Right forelimb (tissue), 1 donor: ENCODE results near the gene MED13L.

Experiments used
- DNase-seq: peaks from one replicate; pipeline ENCODE4 v3.0.0-alpha.2; 2018

Gene MED13L

DNA sequence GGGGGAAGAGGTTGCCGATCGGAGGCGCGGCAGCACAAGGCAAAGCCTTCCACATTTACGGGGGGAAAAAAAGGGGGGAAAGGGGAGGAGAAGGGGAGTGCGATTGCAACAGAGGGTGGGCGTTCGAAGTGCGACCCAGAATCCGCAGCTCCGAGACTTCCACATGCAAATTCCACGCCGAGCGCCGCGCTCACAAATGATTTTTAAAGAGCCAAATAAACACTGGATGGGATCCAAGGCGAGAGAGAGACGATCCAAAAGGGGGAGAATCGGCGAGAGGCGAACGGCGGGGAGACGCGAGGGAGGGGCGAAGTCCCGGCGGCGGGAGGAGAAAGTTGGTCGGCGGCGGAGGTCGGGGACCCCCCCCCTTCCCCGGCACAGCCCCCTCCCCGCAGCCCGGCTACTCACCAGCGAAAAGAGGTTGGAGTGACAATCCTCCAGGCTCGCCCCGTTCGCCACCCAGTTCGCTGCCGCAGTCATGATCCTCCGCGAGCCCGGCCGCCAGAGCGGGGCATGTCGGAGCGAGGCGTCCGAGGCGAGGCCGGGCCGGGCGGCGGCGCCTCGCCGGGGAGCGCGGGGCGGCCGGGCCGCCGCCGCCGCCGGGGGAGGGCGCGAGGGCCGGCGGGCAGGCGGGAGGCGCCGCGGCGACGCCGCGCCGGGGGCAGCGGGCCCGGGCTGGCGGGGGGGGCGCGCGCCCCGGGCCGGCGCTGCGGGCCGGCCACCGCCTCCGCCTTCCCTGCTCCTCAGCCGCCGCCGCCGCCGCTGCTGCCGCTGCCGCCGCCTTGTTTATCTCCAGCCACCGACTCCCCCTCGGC is 634 bp downstream of the MED13L start:
- DNase-seq, result peak; percentile 88

- no peak for DNase-seq
Measured at GRCh38 chr12:116274551-116275375, 2.7 kb downstream of the MED13L start.

GRCh38 chr12:116273813-116274550 is 3.5 kb downstream of the MED13L start:
- no peak for DNase-seq

DNA sequence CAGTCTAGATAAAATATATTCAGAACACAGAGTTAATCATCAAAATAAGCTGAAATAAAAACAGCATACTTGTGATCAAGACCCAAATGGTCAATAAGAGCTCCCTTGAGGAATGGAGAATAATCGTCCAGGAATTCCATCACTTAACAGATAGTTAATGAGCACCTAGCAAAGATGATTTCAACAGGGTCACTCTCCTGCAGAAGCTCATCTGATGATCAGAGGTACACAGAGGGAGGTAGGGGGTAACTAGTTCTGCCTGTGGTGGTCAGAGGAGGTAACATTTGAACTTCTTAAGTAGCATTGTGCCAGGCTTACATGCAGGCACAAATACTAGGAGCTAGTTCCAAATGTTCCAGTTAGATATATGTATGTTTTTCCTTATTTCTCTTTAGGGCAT is 9.5 kb downstream of the MED13L start:
- no peak for DNase-seq

- DNase-seq, result no peak
Measured at GRCh38 chr12:116266631-116267349, 10.7 kb downstream of the MED13L start.

DNA sequence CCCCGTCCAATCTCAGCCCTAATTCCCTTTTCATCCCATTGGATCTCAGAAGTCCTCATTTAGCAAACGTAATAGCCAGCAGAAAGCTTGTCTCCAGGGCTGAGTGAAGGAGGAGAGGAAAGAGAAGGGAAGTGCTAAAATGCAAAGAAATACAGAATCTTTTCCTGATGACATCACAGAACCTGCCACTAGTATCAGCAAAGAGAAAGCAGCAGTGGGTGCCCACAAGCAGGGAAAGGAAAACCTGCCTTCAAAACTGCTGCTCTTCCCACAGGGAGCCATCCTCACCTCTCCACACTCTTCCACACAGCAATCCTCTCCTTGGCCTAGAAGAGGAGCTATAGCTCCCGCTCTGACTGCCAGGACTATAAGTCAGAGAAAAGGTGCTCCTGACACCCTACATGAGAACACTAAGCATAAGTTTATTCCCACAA is 11.3 kb downstream of the MED13L start:
- no peak for DNase-seq

- no peak for DNase-seq
Measured at GRCh38 chr12:116265351-116266147, 11.9 kb downstream of the MED13L start.

DNA sequence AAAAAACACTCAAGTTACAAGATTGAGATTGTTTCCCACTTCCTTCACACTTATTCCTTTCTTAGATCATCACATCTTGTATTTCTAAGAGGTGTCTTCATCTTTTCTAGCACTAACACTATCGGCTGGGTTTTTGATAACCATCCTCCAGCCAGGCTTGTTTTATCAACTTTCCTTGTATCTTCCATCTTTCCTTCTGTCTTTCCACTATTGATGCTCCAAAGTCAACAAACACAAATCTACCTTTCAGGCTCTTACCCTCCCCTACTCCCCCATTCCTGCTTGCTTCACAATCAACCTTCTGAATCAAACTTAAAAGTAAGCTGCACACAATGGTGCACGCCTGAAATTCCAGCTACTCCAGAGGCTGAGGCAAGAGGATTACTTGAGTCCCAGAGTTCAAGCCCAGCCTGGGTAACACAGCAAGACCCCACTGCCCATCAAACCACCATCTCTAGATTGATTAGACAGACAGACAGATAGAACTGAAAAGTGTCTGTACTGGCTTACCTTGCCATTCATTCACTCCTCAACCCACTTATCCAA is 12.9 kb downstream of the MED13L start:
- DNase-seq, result no peak

DNA sequence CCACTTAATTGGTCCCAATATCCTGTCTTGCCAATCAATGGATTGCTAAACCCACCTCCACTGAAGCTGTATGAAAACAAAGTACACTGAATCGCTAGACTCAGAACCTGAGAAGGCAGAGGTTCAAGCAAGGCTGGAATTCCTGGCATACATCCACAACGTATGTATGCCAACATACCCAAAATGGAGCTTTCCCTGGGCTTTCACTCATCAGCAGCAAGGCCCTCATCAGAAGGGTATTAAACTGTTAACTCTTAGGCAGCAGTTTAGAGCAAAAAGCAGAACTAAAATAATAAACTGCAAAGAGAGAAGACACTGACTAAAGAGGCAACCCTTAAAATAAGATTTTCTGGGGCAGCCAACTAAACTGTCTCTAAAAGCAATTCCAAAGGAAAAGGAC is 13.6 kb downstream of the MED13L start:
- DNase-seq, result no peak

- DNase-seq, result no peak
Measured at GRCh38 chr12:116263431-116263830, 14.1 kb downstream of the MED13L start.

- DNase-seq, result no peak
Measured at GRCh38 chr12:116262741-116263140, 14.8 kb downstream of the MED13L start.

DNA sequence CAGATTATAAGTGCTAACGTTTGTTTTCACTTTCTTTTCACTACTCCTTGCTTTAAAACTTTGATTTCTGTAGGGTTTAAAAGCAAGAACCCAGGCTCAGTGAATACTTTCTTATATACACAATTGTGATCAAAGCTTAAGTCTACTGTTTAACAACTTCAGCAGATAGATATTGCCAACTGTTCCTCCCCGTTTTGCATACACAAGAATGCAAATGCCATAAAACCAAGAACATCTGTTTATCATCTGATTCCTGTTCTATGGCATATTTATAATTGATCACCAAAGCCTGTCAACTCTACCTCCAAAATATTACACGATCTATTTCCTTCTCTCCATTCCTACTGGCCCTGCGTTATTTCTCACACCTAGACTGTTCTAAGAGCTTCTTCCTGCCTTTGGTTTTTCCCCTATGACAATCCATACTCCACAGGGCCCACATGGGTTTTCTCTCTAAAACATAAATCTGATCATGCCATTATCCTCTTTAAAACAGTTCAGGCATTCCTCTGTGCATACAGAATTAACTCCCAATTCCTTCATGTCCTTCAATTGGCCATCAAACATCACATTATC is 15.9 kb downstream of the MED13L start:
- DNase-seq, result no peak

GRCh38 chr12:116259800-116260577 is 17.5 kb downstream of the MED13L start:
- no peak for DNase-seq

DNA sequence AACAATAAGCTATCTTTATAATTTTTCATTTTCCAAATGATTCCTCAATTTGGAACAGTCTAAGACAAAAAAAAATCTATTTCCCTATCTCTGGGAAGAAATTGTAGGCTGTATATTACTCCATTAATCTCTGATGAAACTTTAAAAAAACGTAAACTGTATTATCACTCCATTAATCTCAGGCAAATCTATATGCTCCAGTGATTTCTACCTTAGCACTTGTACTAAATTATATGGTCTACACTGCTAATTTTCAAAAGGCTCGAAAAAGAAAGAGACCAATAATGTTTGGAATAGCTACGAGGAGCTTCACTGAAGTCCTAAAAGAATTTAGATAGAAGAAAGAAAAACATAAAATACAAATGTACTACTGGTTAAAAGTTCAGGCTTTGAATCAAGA is 19.7 kb downstream of the MED13L start:
- no peak for DNase-seq

GRCh38 chr12:116257215-116257614 is 20.3 kb downstream of the MED13L start:
- no peak for DNase-seq

GRCh38 chr12:116249938-116250337 is 27.6 kb downstream of the MED13L start:
- DNase-seq, result no peak

GRCh38 chr12:116248930-116249329 is 28.6 kb downstream of the MED13L start:
- no peak for DNase-seq

- no peak for DNase-seq
Measured at GRCh38 chr12:116248433-116248832, 29.1 kb downstream of the MED13L start.

DNA sequence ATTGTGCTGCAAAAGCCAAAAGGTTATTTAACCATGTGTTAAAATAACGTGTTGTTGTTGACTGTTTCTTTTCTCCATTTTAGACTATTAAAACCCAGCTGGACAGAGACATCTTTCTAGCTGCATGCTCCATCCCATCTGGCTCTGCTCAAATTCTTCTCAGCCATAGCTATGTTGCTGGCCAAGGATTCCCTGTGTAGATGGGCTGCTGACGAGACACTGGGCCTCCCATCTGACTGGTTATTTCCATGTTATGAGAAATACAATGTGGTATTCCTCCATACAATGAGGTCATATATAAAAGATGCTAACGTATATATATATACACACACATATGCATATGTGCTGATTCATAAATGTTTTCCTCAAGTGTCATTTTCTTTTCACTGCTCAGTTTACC is 30.1 kb downstream of the MED13L start:
- peak; percentile 53 for DNase-seq

DNA sequence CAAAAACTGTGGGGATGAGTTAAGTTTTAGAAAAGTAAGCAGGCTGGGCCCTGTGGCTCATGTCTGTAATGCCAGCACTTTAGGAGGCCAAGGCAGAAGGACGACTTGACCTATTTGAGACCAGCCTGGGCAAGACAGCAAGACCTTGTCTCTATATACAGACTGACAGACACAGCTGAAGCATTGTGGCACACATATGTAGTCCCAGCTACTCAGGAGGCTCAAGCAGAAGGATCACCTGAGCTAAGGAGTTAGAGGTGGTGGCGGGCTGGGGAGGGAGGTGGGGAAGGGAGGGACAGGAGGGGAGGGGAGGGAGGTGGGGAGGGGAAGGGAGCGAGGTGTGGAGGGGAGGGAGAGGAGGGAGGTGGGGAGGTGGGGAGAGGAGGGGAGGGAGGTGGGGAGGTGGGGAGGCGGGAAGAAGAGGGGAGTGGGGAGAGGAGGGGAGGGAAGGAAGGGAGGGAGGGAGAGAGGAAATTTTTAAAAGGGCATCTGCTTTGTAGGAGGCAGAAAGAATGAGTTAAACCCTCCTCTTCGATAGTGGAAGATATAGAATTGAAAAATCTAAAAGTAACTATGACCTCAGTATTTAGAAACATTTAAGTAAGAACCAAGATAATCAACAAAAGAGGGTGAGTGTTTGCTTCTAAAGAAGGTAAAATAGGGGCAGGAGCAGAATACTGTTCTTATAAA is 30.9 kb downstream of the MED13L start:
- DNase-seq, result no peak
